ENCODE measurements around the gene TNXB. TPM values are rescaled to one million over a fixed set of nuclear protein-coding genes. Genes with fewer than 3 reads are reported as not detected.

The TNXB gene
- total RNA-seq, 3 donors from 2014 or later: 20.1 to 87.0 (median 36.9) TPM

GRCh38 chr6:32127409-32127716 lies 18.2 kb upstream of the TNXB start:
- intact Hi-C loops (cut with DNase I, micrococcal nuclease): no loop called here
- no peak for ATAC-seq
- peaks cover 25% of the 10 kb centered on the region for H3K4me1 ChIP-seq (ENCODE audit: low read depth)
- no peaks in the 10 kb centered on the region for H3K36me3 ChIP-seq (ENCODE audit: low read depth)
- no peak for TF ChIP-seq CTCF (IDR thresholded peaks at IDR 0.05)
- H3K9me3 ChIP-seq: no peaks in the 10 kb centered on the region
- DNase-seq: no peak
- peak overlapping the region; percentile 80 for H3K4me3 ChIP-seq

DNA sequence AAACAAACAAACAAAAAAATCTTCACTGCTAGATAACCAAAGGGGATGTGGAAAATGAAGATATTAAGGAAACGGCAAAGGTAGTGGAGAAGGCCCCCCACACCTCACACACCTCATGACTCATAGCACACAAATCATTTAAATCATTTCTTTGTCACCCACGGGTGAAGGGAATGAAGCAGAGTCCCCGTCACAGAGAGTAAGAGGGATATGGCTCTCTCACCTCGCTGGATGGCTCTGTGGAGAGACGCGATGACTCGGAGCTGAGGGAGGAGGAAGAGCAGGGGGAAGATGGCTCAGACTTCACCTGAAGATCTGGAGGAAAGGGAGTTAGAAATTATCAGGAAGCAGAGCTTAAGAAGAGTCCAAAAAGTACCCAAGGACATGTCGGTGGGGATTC lies 17.7 kb upstream of the TNXB start:
- no peak overlapping the region for H3K4me3 ChIP-seq
- no peak for ATAC-seq
- intact Hi-C loops (cut with DNase I, micrococcal nuclease): no loop called here

GRCh38 chr6:32123681-32124080 lies 14.5 kb upstream of the TNXB start:
- no peaks in the 10 kb centered on the region for H3K9me3 ChIP-seq
- H3K4me3 ChIP-seq: no peak overlapping the region
- H3K36me3 ChIP-seq (ENCODE audit: low read depth): no peaks in the 10 kb centered on the region
- no peak for TF ChIP-seq CTCF (IDR thresholded peaks at IDR 0.05)
- H3K4me1 ChIP-seq (ENCODE audit: low read depth): peaks cover 24% of the 10 kb centered on the region
- DNase-seq (no peak), ATAC-seq (no peak)
- intact Hi-C loops (cut with DNase I, micrococcal nuclease): no loop called here

More for the DNA sequence above, 17.7 kb upstream of the TNXB start:
- Histone ChIP-seq H3K36me3 (ENCODE audit: low read depth) (no peaks in the 10 kb centered on the region), H3K4me1 (ENCODE audit: low read depth) (peaks cover 25% of the 10 kb centered on the region), H3K9me3 (no peaks in the 10 kb centered on the region)
- no peak for TF ChIP-seq CTCF (IDR thresholded peaks at IDR 0.05)
- no peak for DNase-seq

DNA sequence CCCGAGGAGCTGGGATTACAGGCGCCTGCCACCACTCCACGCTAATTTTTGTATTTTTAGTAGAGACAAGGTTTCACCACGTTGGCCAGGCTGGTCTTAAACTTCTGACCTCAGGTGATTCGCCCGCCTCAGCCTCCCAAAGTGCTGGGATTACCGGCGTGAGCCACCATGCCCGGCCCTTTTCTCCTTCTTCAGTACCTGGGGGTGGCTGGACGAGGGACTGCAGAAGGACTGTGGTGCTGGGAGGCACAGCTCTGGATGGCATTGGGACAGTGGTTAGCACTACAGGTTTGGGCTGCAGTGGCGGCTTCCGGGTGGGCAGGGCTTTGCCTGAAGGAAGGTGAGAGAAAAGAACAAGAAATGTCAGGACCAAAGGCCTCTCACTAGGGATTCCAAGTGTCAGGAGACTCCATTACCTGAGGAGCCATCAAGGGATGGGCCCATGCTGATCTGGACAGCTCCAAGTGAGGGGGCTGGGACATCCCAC lies 11.5 kb upstream of the TNXB start:
- no peaks in the 10 kb centered on the region for H3K9me3 ChIP-seq
- no peak overlapping the region for H3K4me3 ChIP-seq
- no peak for TF ChIP-seq CTCF (IDR thresholded peaks at IDR 0.05)
- intact Hi-C loops (cut with DNase I, micrococcal nuclease): no loop called here
- H3K4me1 ChIP-seq (ENCODE audit: low read depth): peaks cover 7% of the 10 kb centered on the region
- H3K36me3 ChIP-seq (ENCODE audit: low read depth): no peaks in the 10 kb centered on the region
- ATAC-seq: no peak
- DNase-seq: no peak

DNA sequence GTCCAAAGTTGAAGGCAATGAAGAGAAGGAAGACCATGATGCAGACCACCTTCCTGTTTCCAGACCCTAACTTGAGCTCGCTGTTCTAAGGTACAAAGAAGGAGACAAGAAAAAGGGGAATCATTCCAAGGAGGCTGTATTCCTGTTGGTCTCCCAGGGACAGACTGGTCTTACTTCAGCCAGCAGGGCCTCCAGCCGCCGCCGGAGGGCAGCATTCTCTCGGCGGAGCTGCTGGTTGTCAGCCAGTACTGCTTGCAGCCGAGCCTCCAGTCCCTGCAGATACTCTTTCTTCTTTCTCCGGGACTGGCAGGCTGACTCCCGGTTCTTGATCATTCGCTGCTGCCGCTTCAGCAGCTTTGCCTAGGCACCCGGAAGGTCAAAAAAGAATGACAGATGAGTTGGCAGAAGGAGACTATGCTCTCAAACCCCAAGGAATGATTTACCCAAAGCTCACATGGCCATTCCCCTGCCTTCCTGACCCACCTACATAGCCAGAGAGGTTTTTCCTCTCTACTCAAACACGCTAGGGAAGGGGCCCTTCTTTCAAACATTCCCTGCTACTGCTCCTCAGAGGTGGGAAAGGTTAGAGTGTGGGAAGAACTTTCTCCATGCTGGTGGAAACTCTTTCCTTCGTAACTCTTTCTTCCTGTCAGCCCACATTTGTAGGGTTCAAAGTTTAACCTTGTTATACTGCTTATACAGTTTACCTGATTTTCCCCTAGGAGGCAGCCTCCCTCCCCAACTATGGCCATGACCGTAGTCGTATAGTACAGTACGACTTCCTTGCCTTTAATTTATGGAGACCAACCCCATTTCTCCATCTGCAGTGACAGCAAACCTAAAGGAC lies 9.9 kb upstream of the TNXB start:
- intact Hi-C loops (cut with DNase I, micrococcal nuclease): no loop called here
- Histone ChIP-seq H3K4me1 (ENCODE audit: low read depth) (peaks cover 7% of the 10 kb centered on the region), H3K4me3 (peak overlapping the region; percentile 6), H3K36me3 (ENCODE audit: low read depth) (no peaks in the 10 kb centered on the region), H3K9me3 (no peaks in the 10 kb centered on the region)
- peak; percentile 81 for TF ChIP-seq CTCF (IDR thresholded peaks at IDR 0.05)
- ATAC-seq (peak; percentile 94), DNase-seq (peak; percentile 86 to 92 (median 91))
